NCI-H510A treated with DMSO at 0.1 percent for 48 hours (cell line): Measurements from ENCODE around the gene CHCHD1.
"Not testable (repeated sequence)": the region's sequence is repeated elsewhere in the genome, so short reads cannot be mapped to it uniquely, and the experiment has no call there.

Source experiments
- DNase-seq: peaks from one replicate; lab custom pipeline; 2025; lab: John Stamatoyannopoulos, UW

The CHCHD1 gene

DNA sequence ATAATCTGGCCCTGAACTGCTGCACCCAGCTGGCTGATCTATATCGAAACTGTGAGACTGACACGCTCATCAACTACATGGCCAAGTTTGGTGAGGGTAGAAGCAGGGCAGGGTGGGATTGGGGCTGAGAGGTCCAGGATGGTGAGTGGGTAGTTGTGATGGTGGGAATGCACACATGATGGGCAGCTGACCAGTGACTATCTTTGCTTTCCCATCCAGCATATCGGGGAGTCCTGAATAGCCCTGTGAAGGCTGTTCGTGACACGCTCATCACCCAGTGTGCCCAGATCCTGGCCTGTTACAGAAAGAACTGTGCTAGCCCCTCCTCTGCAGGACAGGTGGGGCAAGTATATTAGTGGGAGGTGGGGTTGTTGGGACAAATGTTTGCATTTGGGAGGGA, 12.5 kb upstream of the CHCHD1 start:
- no peak for DNase-seq

DNA sequence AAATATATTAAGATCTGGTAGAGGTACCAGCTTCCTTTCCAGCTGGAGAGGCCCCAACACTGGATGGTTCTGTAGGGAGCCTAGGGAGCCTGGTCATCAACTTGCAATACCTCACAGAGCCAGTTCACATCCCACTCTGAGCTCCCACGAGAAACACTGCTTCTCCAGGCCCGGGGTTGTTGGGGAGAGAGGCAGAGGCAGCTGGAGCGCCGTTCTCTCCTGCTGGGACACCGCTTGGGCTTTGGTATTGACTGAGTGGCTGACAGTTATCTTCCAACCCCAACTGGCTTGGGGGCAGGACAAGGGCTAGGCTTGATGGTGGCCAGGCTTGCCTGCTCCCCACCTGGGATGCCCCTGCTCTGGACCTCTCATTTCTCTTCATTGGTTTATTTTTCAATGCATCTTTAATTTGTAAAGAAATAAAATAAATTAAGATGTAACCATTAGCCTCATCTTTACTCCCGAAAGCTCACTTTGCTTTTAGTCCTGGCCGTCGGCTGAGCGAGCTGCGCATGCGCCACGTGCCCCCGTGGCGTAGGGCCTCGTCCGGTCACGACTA, 10.0 kb upstream of the CHCHD1 start:
- DNase-seq, result peak; percentile 43

DNA sequence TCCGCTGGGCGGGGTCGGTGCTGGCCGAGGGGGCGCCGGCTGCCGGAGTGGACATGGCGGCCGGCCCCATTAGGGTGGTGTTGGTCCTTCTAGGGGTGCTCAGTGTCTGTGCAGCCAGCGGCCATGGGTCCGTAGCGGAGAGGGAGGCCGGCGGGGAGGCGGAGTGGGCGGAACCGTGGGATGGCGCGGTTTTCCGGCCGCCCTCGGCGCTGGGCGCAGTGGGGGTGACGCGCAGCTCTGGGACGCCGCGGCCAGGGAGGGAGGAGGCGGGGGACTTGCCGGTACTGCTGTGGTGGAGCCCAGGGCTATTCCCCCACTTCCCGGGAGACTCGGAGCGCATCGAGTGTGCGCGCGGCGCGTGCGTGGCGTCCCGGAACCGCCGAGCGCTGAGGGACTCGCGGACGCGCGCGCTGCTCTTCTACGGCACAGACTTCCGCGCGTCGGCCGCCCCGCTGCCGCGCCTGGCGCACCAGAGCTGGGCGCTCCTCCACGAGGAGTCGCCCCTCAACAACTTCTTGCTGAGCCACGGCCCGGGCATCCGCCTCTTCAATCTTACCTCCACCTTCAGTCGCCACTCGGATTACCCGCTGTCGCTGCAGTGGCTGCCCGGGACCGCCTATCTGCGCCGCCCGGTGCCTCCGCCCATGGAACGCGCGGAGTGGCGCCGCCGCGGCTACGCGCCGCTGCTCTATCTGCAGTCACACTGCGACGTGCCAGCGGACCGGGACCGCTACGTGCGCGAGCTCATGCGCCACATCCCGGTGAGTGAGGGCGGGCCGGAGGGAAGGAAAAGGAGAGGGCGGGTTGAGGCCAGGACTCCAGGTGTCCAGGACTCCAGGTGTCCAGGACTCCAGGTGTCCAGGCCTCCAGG, 9.3 kb upstream of the CHCHD1 start:
- DNase-seq, result peak; percentile 59

DNA sequence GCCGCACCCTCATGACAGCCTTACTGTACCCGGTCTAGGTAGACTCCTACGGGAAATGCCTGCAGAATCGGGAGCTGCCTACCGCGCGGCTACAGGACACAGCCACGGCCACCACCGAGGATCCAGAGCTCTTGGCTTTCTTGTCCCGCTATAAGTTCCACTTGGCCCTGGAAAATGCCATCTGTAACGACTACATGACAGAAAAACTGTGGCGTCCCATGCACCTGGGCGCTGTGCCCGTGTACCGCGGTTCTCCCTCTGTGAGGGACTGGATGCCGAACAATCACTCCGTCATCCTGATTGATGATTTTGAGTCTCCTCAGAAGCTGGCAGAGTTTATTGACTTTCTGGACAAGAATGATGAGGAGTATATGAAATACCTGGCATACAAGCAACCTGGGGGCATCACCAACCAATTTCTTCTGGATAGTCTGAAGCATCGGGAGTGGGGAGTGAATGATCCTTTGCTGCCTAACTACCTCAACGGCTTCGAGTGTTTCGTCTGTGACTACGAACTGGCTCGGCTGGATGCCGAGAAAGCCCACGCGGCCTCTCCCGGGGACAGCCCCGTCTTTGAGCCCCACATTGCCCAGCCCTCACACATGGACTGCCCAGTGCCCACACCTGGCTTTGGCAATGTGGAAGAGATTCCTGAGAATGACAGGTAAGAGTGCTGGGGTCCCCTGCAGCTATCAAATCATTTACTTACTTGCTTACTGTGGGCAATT, 8.5 kb upstream of the CHCHD1 start:
- DNase-seq, result no peak

DNA sequence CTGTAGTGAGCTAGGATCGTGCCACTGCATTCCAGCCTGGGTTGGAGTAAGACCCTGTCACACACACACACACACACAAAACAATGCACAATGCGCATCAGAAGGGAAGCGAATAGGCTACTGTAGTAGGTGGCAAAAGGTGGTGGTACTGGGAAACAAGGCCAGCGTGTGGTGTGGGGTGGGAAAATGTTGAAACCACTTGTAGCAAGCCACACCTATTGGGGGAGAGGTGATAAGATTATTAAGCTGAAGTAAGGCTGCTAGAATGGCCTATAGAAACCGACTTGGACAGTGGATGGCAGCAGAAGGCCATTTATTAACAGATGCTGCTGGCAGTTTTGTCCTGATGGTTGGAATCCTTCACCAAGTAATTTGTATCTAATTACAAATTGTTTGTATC, 7.2 kb upstream of the CHCHD1 start:
- peak; percentile 7 for DNase-seq

DNA sequence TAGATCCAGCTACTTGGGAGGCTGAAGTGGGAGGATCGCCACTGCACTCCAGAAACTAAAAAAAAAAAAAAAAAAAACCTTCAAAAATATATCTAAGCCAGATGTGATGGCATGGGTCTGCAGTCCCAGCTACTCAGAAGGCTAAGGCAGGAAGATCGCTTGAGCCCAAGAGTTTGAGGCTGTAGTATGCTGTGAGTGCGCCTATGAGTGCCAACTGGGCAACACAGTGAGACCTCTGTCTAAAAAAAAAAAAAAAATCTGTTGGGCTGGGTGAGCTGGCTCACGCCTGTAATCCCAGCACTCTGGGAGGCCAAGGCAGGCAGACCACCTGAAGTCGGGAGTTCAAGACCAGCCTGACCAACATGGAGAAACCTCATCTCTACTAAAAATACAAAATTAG, 2.8 kb upstream of the CHCHD1 start:
- no peak for DNase-seq

DNA sequence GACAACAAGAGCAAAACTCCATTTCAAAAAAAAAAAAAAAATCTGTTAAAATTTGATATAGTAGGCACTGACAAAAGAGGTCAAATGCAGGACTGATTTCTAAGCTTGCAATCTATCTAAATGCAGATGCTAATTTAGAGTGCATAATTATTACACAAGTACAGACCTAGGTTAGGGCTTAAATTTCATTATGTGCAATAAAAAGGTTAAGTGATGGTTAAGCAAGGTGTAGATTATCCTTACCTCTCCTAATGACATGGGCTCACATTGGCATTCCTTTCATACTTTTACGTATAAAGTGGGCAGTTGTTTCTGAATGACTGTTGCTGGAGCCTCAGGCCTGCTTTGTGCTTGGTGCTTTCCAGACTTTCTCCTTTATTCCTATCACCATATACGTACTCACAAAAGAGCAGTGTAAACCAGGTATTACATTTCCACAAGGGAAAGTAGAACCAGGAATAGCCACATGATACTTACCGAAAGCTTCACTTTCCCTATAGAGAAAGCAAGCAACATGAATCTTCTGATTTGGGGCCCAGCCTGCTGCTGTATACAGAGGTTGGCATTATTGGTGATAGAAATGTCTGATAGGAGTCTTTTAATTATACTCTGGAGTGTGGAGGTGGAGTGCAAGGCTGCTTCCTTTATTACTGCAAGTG, 2.2 kb upstream of the CHCHD1 start:
- DNase-seq, result no peak

DNA sequence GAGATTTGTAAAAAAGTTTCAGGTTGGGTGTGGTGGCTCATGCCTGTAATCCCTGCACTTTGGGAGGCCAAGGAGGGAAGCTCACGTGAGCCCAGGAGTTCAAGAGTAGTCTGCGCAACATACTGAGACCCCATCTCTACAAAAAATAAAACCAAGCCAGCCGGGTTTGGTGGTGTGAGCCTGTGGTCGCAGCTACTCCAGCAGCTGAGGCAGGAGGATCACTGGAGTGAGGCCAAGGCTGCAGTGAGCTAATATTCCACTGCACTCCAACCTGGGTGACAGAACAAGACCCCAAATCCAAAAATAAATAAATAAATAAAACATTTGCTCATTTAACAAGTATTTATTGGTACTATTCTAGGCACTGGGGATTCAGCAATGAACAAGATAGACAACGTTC, 1.5 kb upstream of the CHCHD1 start:
- DNase-seq, result no peak

DNA sequence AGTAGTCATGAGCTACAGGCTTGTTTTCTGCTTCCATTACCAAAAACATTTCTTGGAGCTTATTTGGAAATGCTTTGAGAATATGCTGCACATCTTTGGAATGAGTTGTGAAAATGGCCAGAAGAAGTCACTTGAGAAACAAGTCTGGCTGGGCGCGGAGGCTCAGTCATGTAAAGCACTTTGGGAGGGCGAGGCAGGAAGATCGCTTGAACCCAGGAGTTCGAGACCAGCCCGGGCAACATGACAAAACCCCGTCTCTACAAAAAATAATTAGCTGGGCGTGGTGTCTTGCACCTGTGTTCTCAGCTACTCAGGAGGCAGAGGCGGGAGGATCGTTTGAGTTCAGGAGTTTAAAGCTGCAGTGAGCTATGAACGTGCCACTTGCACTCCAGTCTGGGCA, 882 bp upstream of the CHCHD1 start:
- DNase-seq, result no peak

DNA sequence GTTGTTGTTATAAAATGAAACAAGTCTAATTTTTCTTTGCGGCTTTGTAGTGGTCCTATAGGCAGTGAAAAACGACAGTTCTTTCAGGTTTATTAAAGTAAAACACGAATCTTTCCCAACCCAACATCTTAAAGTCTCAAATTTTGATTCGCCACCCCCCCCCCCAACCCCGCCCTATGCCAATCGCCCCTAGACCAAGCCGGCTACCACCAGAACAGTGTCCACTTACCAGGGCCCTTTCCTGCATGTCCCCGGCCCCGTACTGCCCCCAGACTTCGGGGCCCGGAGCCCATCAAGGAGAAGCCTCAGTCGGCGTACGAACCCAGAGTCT, 335 bp upstream of the CHCHD1 start:
- no peak for DNase-seq

DNA sequence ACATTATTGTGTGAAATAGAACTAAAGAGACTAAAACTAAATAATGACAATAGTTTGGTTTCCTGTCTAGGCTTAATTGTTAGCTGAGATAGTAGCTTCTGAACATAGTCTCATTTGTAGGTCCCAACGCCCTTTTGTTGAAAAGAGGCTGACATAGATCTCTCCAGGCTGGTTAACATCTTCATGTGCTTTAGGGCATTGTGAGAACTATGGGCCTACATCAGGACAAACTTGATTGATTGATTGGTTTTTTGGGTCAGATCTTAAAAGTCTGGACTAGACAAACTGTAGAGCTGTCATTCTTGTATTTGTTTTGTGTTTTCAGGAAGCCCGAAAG, 869 bp downstream of the CHCHD1 start:
- no peak for DNase-seq

DNA sequence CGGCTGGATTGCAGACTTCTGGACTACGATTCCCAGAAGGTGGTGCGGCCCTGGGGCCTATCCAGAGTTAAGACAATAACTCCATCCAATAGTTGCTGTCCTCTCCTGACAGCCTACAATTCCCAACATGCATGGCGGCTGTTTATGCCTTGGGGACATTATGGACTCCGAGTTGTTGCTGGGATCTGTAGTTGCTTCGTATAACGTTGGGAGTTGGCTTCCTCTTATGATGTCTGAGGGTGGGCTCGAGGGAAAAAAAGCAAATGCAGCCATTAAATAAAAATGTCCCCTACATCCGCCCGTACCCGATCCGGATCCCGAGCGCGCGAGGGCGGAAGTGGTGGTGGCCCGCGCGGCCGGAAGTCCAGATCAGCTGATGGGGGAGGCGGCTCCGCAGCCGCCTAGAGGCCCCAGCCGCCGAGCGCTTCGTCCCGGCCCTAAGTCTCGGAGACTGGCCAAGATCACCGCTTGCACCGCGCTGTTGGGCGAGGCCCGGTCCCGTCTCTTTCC, 3.4 kb downstream of the CHCHD1 start, which contains the start of gene ZSWIM8:
TSS of gene ZSWIM8 (plus strand) at position 396 of the 510 bp plus-strand sequence. CDS start 273 bp downstream, outside the sequence.
- DNase-seq, result peak; percentile 96

DNA sequence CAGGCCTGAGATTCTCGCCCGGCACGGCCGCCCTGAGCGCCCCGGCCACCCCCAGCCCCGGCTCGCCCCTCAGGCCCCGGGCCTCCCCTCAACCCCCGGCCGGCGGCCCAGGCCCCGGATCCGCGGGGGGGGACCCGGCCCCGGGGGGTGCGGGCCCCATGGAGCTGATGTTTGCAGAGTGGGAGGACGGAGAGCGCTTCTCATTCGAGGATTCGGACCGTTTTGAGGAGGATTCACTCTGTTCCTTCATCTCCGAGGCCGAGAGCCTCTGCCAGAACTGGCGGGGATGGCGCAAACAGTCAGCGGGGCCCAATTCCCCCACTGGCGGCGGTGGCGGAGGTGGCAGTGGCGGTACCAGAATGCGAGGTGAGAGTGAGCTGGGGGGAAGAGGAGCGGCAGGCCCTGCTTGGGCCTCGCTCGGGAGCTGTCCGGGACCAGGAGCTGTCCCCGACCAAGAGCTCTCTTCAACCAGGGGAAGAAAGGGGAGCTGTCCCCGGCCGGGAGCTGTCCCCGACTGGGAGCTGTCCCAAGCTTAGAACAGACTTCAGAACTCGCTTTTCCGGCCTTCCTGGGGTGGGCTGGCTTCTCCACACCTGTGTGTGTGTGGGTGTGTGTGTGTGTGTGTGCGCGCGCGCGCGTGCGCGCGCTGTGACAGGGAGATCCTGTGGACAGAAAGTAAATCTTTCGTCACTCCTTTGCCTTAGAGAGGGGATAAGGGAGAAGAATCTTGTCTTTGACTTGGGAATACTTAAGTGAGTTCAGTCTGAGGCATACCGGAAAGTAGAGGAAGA, 4.1 kb downstream of the CHCHD1 start:
- no peak for DNase-seq

DNA sequence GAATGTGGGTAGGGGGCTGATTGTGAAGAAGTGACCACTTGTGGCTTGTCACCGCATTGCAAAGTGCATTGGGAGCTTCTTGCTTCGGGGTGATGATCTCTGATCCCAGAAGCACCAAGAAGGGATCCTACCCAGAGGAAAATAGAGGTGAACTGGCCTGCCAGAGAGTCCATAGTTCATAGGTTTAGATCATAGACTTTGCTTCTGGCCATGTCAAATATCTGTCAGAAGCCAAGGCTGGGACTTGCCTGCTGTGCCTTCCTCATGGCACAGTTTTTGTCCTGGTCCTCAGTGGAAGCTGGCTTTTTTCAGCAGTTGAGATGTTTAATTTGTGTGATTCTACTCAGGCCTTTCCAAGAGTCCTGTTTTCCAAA, 4.7 kb downstream of the CHCHD1 start:
- DNase-seq, result no peak

DNA sequence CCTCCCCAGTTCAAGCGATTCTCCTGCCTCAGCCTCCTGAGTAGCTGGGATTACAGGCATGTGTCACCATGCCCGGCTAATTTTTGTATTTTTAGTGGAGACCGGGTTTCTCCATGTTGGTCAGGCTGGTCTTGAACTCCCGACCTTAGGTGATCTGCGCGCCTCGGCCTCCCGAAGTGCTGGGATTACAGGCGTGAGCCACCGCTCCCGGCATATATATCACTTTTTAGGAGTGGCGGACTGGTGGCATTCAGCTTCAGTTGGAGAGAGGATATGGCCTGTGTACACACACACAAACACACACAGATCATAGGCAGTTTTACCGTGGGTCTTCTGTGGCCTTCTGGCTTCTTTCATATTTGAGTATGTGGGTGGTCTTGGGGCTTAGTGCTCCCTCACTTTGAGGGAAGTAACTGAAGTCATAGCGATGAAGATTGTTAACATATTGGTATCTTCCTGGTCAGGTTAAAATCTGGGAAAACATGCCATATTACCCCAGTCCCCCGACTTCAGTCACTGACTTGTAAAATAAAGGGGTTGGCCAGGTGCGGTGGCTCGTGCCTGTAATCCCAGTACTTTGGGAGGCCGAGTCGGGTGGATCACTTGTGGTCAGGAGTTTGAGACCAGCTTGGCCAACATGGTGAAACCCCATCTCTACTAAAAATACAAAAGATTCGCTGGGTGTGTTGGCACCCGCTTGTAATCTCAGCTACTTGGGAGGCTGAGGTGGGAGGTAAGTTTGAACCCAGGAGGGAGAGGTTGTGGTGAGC, 5.4 kb downstream of the CHCHD1 start:
- DNase-seq, result not testable (repeated sequence)

DNA sequence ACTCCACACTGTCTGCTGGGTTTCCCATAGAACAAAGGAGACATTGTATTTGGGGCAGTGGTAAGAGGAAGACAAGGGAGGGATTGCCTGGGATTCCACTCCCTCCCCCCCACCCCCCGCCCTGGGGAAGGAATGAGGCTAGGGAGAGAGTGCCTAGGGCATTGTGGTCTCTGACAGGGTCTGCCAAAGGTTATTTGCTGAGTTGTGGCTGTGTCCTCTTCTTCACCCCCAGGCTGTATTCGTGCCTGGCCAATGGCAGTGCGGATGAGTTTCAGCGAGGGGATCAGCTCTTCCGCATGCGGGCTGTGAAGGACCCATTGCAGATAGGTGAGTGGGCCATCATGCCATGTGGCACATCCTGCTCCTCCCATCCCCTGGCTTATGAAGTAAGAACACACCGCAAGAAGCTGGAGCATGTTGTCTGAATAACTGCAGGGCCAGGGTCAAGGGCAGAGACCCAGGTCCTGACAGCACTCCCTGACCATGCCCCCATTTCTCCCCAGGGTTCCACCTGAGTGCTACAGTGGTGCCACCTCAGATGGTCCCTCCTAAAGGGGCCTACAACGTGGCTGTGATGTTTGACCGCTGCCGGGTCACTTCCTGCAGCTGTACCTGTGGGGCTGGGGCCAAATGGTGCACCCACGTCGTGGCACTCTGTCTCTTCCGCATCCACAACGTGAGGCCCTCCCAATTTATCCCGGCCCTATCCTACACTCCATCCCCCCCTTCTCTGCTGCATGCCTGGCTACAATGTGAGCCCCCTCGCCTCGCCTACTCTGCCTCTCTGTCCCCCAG, 7.2 kb downstream of the CHCHD1 start:
- no peak for DNase-seq

DNA sequence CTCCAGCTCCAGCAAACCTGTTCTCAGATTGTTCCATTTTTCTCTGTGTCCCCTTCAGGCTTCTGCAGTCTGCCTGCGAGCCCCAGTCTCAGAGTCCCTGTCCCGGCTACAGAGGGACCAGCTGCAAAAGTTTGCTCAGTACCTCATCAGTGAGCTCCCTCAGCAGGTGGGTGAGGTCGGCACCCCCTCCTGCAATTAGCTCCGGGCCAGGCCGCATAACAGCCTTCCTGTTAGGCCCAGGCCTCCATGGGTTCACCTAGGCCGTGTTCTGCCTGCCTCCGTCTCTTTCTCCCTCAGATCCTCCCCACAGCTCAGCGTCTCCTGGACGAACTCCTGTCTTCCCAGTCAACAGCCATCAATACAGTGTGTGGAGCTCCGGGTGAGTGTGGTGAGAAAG, 7.8 kb downstream of the CHCHD1 start:
- no peak for DNase-seq

DNA sequence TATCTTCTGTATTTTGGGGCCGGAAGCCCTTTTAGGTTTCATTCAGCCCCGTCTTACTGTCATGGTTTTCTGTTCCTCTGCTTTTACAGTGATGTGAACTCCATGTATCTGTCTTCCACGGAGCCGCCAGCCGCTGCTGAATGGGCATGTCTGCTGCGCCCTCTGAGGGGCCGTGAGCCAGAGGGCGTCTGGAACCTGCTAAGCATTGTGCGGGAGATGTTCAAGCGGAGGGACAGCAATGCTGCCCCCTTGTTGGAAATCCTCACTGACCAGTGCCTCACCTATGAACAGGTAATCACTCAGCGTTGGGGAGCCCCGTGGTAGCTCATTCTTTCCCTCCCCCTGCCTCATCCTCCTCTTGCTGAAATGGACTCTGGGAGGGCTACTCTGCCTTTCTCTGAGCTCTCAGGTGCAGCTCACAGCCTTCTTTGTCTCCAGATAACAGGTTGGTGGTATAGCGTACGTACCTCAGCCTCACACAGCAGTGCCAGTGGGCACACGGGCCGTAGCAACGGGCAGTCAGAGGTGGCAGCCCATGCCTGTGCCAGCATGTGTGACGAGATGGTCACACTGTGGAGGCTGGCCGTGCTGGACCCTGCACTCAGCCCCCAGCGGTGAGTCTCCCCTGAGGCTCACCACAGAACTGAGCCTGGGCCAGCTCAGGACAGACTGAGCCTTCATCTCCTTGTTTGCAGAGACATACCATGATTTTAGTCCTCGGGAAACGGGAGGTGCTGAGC, 9.2 kb downstream of the CHCHD1 start:
- no peak for DNase-seq

DNA sequence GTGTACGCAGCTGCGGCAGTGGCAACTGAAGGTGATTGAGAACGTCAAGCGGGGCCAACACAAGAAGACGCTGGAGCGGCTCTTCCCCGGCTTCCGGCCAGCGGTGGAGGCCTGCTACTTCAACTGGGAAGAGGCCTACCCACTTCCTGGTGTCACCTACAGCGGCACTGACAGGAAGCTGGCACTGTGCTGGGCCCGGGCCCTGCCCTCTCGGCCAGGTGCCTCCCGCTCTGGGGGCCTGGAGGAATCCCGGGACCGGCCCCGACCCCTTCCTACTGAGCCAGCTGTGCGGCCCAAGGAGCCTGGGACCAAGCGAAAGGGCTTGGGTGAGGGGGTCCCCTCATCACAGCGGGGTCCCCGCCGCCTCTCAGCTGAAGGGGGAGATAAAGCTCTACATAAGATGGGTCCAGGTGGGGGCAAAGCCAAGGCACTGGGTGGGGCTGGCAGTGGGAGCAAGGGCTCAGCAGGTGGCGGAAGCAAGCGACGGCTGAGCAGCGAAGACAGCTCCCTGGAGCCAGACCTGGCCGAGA, 10.1 kb downstream of the CHCHD1 start:
- DNase-seq, result no peak
